ENCODE data around the gene TMEM143. TPM values are rescaled to one million over a fixed set of nuclear protein-coding genes. Genes with fewer than 3 reads are reported as not detected.

The TMEM143 gene
- total RNA-seq, 2 experiments from 2014 or later: 9.4 to 11.0 TPM

DNA sequence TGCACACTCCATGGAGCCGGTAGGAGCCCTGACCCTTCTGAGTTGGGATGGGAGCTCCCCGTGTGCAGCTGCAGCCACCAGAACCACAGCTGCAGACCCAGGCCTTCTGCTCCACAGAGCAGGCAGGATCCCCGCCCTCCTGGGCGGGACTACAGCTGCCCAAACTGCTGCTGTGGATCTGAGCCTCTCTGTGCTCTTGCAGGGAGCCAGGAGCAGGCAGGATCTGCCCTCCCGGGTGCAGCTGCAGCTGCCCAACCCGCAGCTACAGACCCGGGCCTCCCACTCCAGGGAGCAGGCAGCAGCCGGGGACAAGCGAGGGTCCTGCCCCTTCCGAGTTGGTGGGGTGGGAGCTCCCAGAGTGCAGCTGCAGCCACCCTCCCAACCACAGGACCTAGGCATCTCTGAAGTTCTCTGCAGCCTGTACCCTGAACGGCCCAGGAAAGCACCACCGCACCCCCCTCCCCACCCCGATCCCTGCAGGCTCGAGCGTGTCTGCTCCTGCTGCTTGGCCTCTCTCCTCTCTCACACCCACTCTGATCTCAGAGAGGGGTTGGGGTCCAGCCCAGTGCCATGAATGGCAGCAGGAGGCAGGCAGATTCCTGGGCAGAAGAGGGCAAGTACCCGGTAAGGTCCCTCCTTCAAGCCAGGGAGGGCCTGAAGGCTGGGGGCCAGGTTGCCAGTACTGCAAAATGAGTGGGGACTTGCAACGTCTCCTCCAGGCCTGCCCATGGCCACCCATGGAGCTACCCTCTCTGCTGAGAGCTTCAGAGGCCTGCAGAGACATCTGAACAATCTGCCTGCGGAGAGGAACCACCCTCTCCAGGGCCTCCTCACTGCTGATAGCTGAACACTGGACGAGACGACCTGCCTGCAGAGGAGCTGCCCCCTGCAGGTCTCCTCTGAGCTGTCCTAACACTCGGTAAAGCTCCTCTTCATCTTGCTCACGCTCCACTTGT is 54.8 kb downstream of the TMEM143 start:
- no peaks in the 10 kb centered on the region for H3K4me1 Mint-ChIP-seq (ENCODE audit: low read depth)
- ChIA-PET CTCF (interaction anchor here (2.0 kb wide), 1 partner anchor 25 kb away, joined by 5 read pairs; no protein-coding TSS in a partner anchor), POLR2A (interaction anchor here (1.1 to 1.2 kb wide), 2 partner anchors 24 to 25 kb away, joined by 3 to 4 read pairs; no protein-coding TSS in a partner anchor)
- no peaks in the 10 kb centered on the region for H3K36me3 Mint-ChIP-seq (ENCODE audit: low read depth)
- ATAC-seq (ENCODE audit: poor library complexity) (no peak), DNase-seq (no peak)
- Histone ChIP-seq H3K9me3 (ENCODE audit: control insufficient read depth in 1 of 2, insufficient read depth in 1 of 2, low read length in 2 of 2) (no peaks in the 10 kb centered on the region), H3K4me3 (ENCODE audit: low read length) (no peak overlapping the region), H3K36me3 (ENCODE audit: insufficient read depth, low read length) (no peaks in the 10 kb centered on the region), H3K27me3 (ENCODE audit: control insufficient read depth in 1 of 2, insufficient read depth in 2 of 2, low read length in 2 of 2) (no peaks in the 10 kb centered on the region), H3K4me1 (ENCODE audit: insufficient read depth, low read length) (no peaks in the 10 kb centered on the region), H3K27ac (ENCODE audit: low read depth in 1 of 2, low read length in 2 of 2) (no peak overlapping the region)
- no peak overlapping the region for H3K4me3 Mint-ChIP-seq
- no peaks in the 10 kb centered on the region for H3K27me3 Mint-ChIP-seq
- TF ChIP-seq, protein P1, sequence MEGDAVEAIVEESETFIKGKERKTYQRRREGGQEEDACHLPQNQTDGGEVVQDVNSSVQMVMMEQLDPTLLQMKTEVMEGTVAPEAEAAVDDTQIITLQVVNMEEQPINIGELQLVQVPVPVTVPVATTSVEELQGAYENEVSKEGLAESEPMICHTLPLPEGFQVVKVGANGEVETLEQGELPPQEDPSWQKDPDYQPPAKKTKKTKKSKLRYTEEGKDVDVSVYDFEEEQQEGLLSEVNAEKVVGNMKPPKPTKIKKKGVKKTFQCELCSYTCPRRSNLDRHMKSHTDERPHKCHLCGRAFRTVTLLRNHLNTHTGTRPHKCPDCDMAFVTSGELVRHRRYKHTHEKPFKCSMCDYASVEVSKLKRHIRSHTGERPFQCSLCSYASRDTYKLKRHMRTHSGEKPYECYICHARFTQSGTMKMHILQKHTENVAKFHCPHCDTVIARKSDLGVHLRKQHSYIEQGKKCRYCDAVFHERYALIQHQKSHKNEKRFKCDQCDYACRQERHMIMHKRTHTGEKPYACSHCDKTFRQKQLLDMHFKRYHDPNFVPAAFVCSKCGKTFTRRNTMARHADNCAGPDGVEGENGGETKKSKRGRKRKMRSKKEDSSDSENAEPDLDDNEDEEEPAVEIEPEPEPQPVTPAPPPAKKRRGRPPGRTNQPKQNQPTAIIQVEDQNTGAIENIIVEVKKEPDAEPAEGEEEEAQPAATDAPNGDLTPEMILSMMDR (IDR thresholded peaks at IDR 0.05): no peak
- no peak overlapping the region for H3K27ac Mint-ChIP-seq
- intact Hi-C loops (cut with DNase I, micrococcal nuclease): no loop called here
- H3K9me3 Mint-ChIP-seq: no peaks in the 10 kb centered on the region

DNA sequence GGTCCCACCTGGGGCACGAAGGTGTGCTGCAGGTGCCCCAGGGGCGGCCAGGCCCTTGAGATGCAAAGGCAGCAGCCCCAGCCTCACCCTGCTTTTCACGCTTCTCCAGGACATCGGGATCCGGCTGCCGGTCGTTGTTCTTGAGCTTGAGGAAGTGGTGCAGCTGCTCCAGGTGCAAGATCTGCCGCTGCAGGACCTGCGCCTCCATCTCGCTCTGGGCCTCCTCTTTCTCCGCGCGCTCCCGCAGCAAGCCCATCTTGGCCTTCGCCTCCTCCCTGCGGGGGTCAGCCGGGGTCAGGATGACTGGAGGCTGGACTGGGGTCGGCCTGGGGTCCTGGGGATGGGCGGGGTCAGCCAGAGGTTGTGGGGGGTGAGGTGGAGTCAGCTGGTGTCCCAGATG is 59.9 kb downstream of the TMEM143 start:
- no peak for ATAC-seq (ENCODE audit: poor library complexity)
- CTCF ChIA-PET: no interaction called here
- DNase-seq: no peak
- Histone ChIP-seq H3K4me3 (ENCODE audit: low read length) (no peak overlapping the region), H3K4me1 (ENCODE audit: insufficient read depth, low read length) (no peaks in the 10 kb centered on the region), H3K27me3 (ENCODE audit: control insufficient read depth in 1 of 2, insufficient read depth in 2 of 2, low read length in 2 of 2) (no peaks in the 10 kb centered on the region), H3K36me3 (ENCODE audit: insufficient read depth, low read length) (no peaks in the 10 kb centered on the region), H3K27ac (ENCODE audit: low read depth in 1 of 2, low read length in 2 of 2) (no peak overlapping the region), H3K9me3 (ENCODE audit: control insufficient read depth in 1 of 2, insufficient read depth in 1 of 2, low read length in 2 of 2) (no peaks in the 10 kb centered on the region)
- Mint-ChIP-seq H3K9me3 (no peaks in the 10 kb centered on the region), H3K36me3 (ENCODE audit: low read depth) (no peaks in the 10 kb centered on the region), H3K27me3 (no peaks in the 10 kb centered on the region), H3K4me1 (ENCODE audit: low read depth) (no peaks in the 10 kb centered on the region), H3K27ac (no peak overlapping the region), H3K4me3 (no peak overlapping the region)
- POLR2A ChIA-PET: no interaction called here
- TF ChIP-seq, protein P1 (IDR thresholded peaks at IDR 0.05): no peak
- intact Hi-C loops (cut with DNase I, micrococcal nuclease): no loop called here

DNA sequence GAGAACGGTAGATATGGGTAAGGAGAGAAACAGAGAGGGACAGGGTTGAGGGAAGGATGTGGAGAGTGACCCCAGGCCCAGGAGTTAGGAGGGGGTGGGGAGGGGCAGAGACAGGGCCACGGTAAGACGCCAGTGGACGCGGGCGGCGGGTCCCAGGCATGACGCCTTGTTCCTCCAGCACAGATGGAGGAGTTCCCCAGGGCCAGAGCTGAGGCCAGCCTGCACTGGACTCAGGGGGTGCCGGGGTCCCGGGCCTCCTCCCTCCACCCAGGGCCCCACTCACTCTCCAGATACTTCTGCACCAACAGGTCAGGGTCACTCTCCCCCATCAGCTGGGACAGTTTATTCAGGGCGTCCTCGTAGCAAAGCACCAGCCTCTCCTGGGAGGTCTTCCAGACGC is 60.4 kb downstream of the TMEM143 start:
- Histone ChIP-seq H3K9me3 (ENCODE audit: control insufficient read depth in 1 of 2, insufficient read depth in 1 of 2, low read length in 2 of 2) (no peaks in the 10 kb centered on the region), H3K27ac (ENCODE audit: low read depth in 1 of 2, low read length in 2 of 2) (no peak overlapping the region), H3K4me3 (ENCODE audit: low read length) (no peak overlapping the region), H3K27me3 (ENCODE audit: control insufficient read depth in 1 of 2, insufficient read depth in 2 of 2, low read length in 2 of 2) (no peaks in the 10 kb centered on the region), H3K4me1 (ENCODE audit: insufficient read depth, low read length) (no peaks in the 10 kb centered on the region), H3K36me3 (ENCODE audit: insufficient read depth, low read length) (no peaks in the 10 kb centered on the region)
- TF ChIP-seq, protein P1 (IDR thresholded peaks at IDR 0.05): no peak
- intact Hi-C loops (cut with DNase I, micrococcal nuclease): no loop called here
- Mint-ChIP-seq H3K4me1 (ENCODE audit: low read depth) (no peaks in the 10 kb centered on the region), H3K27me3 (no peaks in the 10 kb centered on the region), H3K4me3 (no peak overlapping the region), H3K36me3 (ENCODE audit: low read depth) (no peaks in the 10 kb centered on the region), H3K9me3 (no peaks in the 10 kb centered on the region), H3K27ac (no peak overlapping the region)
- ATAC-seq (ENCODE audit: poor library complexity) (no peak), DNase-seq (no peak)
- CTCF ChIA-PET: no interaction called here
- POLR2A ChIA-PET: no interaction called here
